Frontal cortex (tissue), 4 donors: Measurements from ENCODE around the gene DCANP1. TPM values are rescaled to one million over a fixed set of nuclear protein-coding genes. Genes with fewer than 3 reads are reported as not detected.

Experiments used
- DNase-seq, 2 donors: peaks; one replicate each; pipeline ENCODE4 v3.0.0; 2012; ENCODE audit warnings: low spot score in 2 of 2
- FAIRE-seq: peaks from 2 replicates; lab custom pipeline; 2012; peaks lifted over from hg19 to GRCh38; lab: Jason Lieb, UNC
- small RNA-seq: library from RNA; depleted of rRNA; stranded (forward); fragments of <200 nt; gene quantifications from one replicate; pipeline ENCODE3, GENCODE V24; 2014
- total RNA-seq: library from RNA; depleted of rRNA; stranded (reverse); fragments of >200 nt; gene quantifications from one replicate; pipeline ENCODE4 v1.2.3, GENCODE V29; 2014
- donor health status: control.
- donor health status: control.
- donor health status: control.

Gene DCANP1
- total RNA-seq, 1 donor from 2014 or later, result not detected

GRCh38 chr5:135395451-135395850 lies 51.7 kb downstream of the DCANP1 start:
- no peak for FAIRE-seq
- no peak for DNase-seq

Small RNAs within 50 kb of the gene (small RNA-seq; reads per million reads assigned to genes)
- gene DCANP1, result not detected

Other genes with a start within 250 kb of the DCANP1 start
- gene MACROH2A1, start 48.1 kb downstream of the DCANP1 start, total RNA-seq, result 134 TPM
- not detected for gene TIFAB, start 5.0 kb upstream of the DCANP1 start, total RNA-seq
- gene NEUROG1, start 88.6 kb upstream of the DCANP1 start, total RNA-seq, result 0.41 TPM
- gene CXCL14, start 131.6 kb upstream of the DCANP1 start, total RNA-seq, result 7.7 TPM